Breast epithelium (tissue), 3 donors: Measurements from ENCODE around the gene RCSD1.

Experiments used
- CTCF ChIP-seq, 3 donors: fragments of 450-650 bp; IDR thresholded peaks; one replicate each; pipeline ENCODE4 v1.5.1; 2016 to 2017; ENCODE audit warnings: antibody characterized with exemption in 3 of 3, mild to moderate bottlenecking in 3 of 3, moderate library complexity in 3 of 3
- POLR2A ChIP-seq: fragments of 450-650 bp; IDR thresholded peaks from one replicate; pipeline ENCODE4 v1.6.1; 2016; ENCODE audit warnings: antibody characterized with exemption, mild to moderate bottlenecking, moderate library complexity

- TF ChIP-seq POLR2A: no peak
- no peak for TF ChIP-seq CTCF (IDR thresholded peaks at IDR 0.05)
Observed at GRCh38 chr1:167602840-167603239, 27.2 kb upstream of the RCSD1 start.
